ENCODE measurements around the gene OR13J1.
"Not testable (repeated sequence)": the region's sequence is repeated elsewhere in the genome, so short reads cannot be mapped to it uniquely, and the experiment has no call there.

Gene OR13J1

DNA sequence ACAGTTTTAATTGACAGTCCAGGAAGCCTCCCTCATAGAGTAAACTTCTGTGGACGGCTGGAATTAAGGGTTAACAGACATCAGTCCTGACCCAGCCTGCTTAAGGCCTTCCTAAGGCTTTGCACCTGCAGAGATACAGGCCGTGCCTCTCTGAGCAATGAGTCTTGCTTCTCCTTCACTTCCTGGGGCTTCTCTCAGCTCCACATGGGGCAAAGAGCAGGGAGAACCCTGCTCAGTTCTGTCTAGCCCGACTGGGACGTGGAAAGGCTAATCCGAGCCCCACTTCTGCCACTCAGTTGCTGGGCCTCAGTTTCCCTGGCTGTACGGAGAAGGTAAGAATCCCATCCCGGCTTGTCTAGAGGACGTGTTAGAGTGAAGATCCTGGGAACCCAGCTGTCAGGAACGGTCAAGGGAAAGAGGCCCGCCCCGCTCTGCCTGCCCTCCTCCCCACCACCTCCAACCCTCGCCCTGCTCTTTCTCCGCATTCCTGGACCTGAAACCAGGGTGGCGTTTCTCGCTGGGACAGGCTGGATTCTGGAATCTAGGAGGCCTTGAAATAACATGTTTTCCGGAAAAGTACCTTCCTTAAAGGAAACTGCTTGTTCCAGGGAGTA lies 45.6 kb upstream of the OR13J1 start:
- H3K4me3 ChIP-seq (ENCODE audit: low read length), result no peak overlapping the region
- no peak overlapping the region for H3K27ac ChIP-seq (ENCODE audit: low read length)
- H4K20me1 ChIP-seq (ENCODE audit: insufficient read depth, low read length), result no peaks in the 10 kb centered on the region
- no peaks in the 10 kb centered on the region for H3K36me3 ChIP-seq (replicated peaks; ENCODE audit: low read depth, low read length)
- TF ChIP-seq EZH2phosphoT487 (IDR thresholded peaks at IDR 0.05; ENCODE audit: low read depth) (no peak), CTCF (IDR thresholded peaks at IDR 0.05; ENCODE audit: low read depth, low read length) (no peak)
- H3K4me2 ChIP-seq (ENCODE audit: low read length), result no peak overlapping the region
- H3K27me3 ChIP-seq (ENCODE audit: low read depth, low read length), result no peaks in the 10 kb centered on the region
- no peak overlapping the region for H2AFZ ChIP-seq (ENCODE audit: low read depth, low read length)
- H3K9ac ChIP-seq (ENCODE audit: low read length), result no peak overlapping the region
- H3K9me3 ChIP-seq (ENCODE audit: insufficient read depth, low read length), result no peaks in the 10 kb centered on the region
- H3K79me2 ChIP-seq (ENCODE audit: low read length), result no peaks in the 10 kb centered on the region
- H3K4me1 ChIP-seq (ENCODE audit: low read length), result peaks cover 6% of the 10 kb centered on the region; the same call in 1 of the 2 replicates

DNA sequence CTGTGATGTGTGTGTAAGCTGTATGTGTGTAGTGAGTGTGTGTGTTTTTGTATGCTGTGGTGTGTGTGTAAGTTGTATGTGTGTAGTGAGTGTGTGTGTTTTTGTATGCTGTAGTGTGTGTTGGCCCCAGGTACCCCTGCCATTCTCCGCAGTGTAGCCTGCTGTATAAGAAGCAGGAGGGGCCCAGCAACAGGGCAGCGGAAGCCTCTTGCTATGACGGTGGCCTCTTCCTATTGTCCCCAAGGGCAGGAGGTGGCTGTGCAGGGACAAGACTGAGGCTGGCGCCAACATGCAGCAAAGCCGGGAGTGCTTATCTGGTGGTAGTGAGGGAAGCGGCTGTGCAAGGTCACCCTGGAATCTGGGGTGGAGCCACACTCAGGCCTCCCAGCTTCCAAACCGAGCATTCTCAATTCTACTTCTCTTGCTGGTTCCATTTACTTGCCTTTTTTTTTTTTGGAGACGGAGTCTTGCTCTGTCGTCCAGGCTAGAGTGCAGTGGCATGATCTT lies 44.2 kb upstream of the OR13J1 start:
- Histone ChIP-seq H3K79me2 (ENCODE audit: low read length) (no peaks in the 10 kb centered on the region), H3K27me3 (ENCODE audit: low read depth, low read length) (no peaks in the 10 kb centered on the region), H3K4me3 (ENCODE audit: low read length) (no peak overlapping the region), H2AFZ (ENCODE audit: low read depth, low read length) (no peak overlapping the region), H3K4me2 (ENCODE audit: low read length) (no peak overlapping the region), H3K27ac (ENCODE audit: low read length) (no peak overlapping the region), H3K9me3 (ENCODE audit: insufficient read depth, low read length) (no peaks in the 10 kb centered on the region), H4K20me1 (ENCODE audit: insufficient read depth, low read length) (no peaks in the 10 kb centered on the region), H3K4me1 (ENCODE audit: low read length) (peaks cover 9% of the 10 kb centered on the region; the same call in 1 of the 2 replicates), H3K9ac (ENCODE audit: low read length) (no peak overlapping the region), H3K36me3 (replicated peaks; ENCODE audit: low read depth, low read length) (no peaks in the 10 kb centered on the region)
- TF ChIP-seq CTCF (IDR thresholded peaks at IDR 0.05; ENCODE audit: low read depth, low read length), result no peak
- TF ChIP-seq EZH2phosphoT487 (IDR thresholded peaks at IDR 0.05; ENCODE audit: low read depth), result no peak

DNA sequence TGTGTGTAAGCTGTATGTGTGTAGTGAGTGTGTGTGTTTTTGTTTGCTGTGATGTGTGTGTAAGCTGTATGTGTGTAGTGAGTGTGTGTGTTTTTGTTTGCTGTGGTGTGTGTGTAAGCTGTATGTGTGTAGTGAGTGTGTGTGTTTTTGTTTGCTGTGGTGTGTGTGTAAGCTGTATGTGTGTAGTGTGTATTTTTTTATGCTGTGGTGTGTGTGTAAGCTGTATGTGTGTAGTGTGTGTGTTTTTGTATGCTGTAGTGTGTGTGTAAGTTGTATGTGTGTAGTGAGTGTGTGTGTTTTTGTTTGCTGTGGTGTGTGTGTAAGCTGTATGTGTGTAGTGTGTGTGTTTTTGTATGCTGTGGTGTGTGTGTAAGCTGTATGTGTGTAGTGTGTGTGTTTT lies 43.2 kb upstream of the OR13J1 start:
- not testable (repeated sequence) for H3K36me3 ChIP-seq (replicated peaks; ENCODE audit: low read depth, low read length); H3K9ac ChIP-seq (ENCODE audit: low read length); H3K4me2 ChIP-seq (ENCODE audit: low read length); H3K27me3 ChIP-seq (ENCODE audit: low read depth, low read length); H3K79me2 ChIP-seq (ENCODE audit: low read length); H4K20me1 ChIP-seq (ENCODE audit: insufficient read depth, low read length); H3K27ac ChIP-seq (ENCODE audit: low read length); H3K4me3 ChIP-seq (ENCODE audit: low read length); H3K9me3 ChIP-seq (ENCODE audit: insufficient read depth, low read length); H2AFZ ChIP-seq (ENCODE audit: low read depth, low read length); H3K4me1 ChIP-seq (ENCODE audit: low read length)

DNA sequence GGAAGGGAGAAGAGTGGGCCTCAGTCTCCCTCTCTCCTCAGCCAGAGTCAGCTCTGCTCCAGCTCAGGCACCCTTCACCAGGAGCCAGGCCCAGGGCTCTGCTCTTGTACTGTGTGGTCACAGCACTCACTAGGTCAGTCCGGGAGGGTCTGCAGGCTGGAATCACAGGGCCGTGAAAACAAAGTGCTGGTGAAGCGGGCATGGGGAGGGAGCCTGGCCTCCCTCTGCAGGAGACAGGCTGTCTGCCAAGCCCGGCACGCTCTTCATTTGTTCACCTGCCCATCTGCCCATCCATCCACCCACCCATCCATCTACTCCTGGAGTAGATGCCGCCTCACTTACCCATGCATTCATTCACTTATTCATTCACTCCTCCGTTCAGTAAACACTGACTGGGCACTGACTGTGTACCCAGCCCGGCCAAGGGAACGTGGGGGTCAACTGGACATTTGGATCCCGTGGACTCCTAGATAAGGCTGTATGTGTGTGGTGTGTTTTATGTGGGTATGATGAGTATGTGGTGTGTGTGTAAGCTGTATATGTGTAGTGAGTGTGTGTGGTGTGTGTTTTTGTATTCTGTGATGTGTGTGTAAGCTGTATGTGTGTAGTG lies 42.7 kb upstream of the OR13J1 start:
- TF ChIP-seq EZH2phosphoT487 (IDR thresholded peaks at IDR 0.05; ENCODE audit: low read depth) (no peak), CTCF (IDR thresholded peaks at IDR 0.05; ENCODE audit: low read depth, low read length) (no peak)
- Histone ChIP-seq H4K20me1 (ENCODE audit: insufficient read depth, low read length) (no peaks in the 10 kb centered on the region), H3K4me1 (ENCODE audit: low read length) (peaks cover 9% of the 10 kb centered on the region; the same call in 1 of the 2 replicates)

More for the DNA sequence above, 42.7 kb upstream of the OR13J1 start:
- Histone ChIP-seq H3K27me3 (ENCODE audit: low read depth, low read length) (no peaks in the 10 kb centered on the region), H2AFZ (ENCODE audit: low read depth, low read length) (no peak overlapping the region), H3K4me3 (ENCODE audit: low read length) (no peak overlapping the region), H3K9ac (ENCODE audit: low read length) (no peak overlapping the region), H3K79me2 (ENCODE audit: low read length) (no peaks in the 10 kb centered on the region), H3K4me2 (ENCODE audit: low read length) (no peak overlapping the region), H3K9me3 (ENCODE audit: insufficient read depth, low read length) (no peaks in the 10 kb centered on the region), H3K36me3 (replicated peaks; ENCODE audit: low read depth, low read length) (no peaks in the 10 kb centered on the region), H3K27ac (ENCODE audit: low read length) (no peak overlapping the region)

Measured in OCI-LY3 (cell line).